MM.1S (cell line): ENCODE data around the gene HS6ST3.

Experiments used
- CTCF ChIP-seq: fragments of 300-600 bp; sonication (generic); IDR thresholded peaks from 2 replicates; pipeline ENCODE4 v1.5.1; 2016; ENCODE audit warnings: antibody characterized with exemption, low read length, mixed read lengths
- EZH2 ChIP-seq: fragments of 300-600 bp; sonication (generic); optimal IDR thresholded peaks from 2 replicates; pipeline ENCODE3; 2017; ENCODE audit warnings: low read depth, mild to moderate bottlenecking, antibody characterized with exemption, low read length, mixed read lengths

- no peak for TF ChIP-seq CTCF
- TF ChIP-seq EZH2 = no peak
Measured at GRCh38 chr13:96499656-96500055, 409.7 kb downstream of the HS6ST3 start.
